H9 (cell line): ENCODE results near the gene NRP2. TPM values are rescaled to one million over a fixed set of nuclear protein-coding genes. Genes with fewer than 3 reads are reported as not detected.

Source experiments
- DNase-seq: peaks from one replicate; pipeline ENCODE4 v3.0.0-alpha.2; 2017
- H2AFZ ChIP-seq: one replicate; pipeline ENCODE4 v1.6.1; 2013; ENCODE audit warnings: mild to moderate bottlenecking, low read length, control low read depth, moderate library complexity
- H2AK5ac ChIP-seq: 2 replicates; pipeline ENCODE4 v1.6.1; 2013; ENCODE audit warnings: low read length, control low read depth, mixed read lengths; ENCODE audit not compliant: insufficient read length
- H2BK120ac ChIP-seq: one replicate; pipeline ENCODE4 v1.6.1; 2013; ENCODE audit warnings: low read depth, mild to moderate bottlenecking, low read length, control low read depth, inconsistent platforms; ENCODE audit not compliant: poor library complexity, severe bottlenecking
- H2BK12ac ChIP-seq: 2 replicates; pipeline ENCODE4 v1.6.1; 2013; ENCODE audit warnings: low read length, control low read depth, mixed read lengths, low read depth; ENCODE audit not compliant: insufficient read length
- H2BK15ac ChIP-seq: 2 replicates; pipeline ENCODE4 v1.6.1; 2013; ENCODE audit warnings: low read depth, low read length, control low read depth
- H2BK20ac ChIP-seq: one replicate; pipeline ENCODE4 v1.6.1; 2013; ENCODE audit warnings: low read depth, mild to moderate bottlenecking, low read length, control low read depth, inconsistent platforms; ENCODE audit not compliant: poor library complexity, severe bottlenecking
- H2BK5ac ChIP-seq: 2 replicates; pipeline ENCODE4 v1.6.1; 2013; ENCODE audit warnings: low read length, control low read depth, mixed read lengths; ENCODE audit not compliant: insufficient read length
- H3K14ac ChIP-seq: 2 replicates; pipeline ENCODE4 v1.6.1; 2013; ENCODE audit warnings: low read length, control low read depth; ENCODE audit not compliant: insufficient read depth
- H3K18ac ChIP-seq: 2 replicates; pipeline ENCODE4 v1.6.1; 2013; ENCODE audit warnings: low read depth, mild to moderate bottlenecking, mixed read lengths, low read length, control low read depth; ENCODE audit not compliant: insufficient read length
- H3K23ac ChIP-seq: 2 replicates; pipeline ENCODE4 v1.6.1; 2013; ENCODE audit warnings: low read length, control low read depth, mixed read lengths, low read depth; ENCODE audit not compliant: insufficient read length
- H3K23me2 ChIP-seq: 2 replicates; pipeline ENCODE4 v1.6.1; 2013; ENCODE audit warnings: low read depth, mild to moderate bottlenecking, mixed read lengths, low read length, control low read depth; ENCODE audit not compliant: insufficient read length, poor library complexity, severe bottlenecking
- H3K27ac ChIP-seq: 2 replicates; pipeline ENCODE4 v1.5.1; 2013; ENCODE audit warnings: low read length, control low read depth, mixed read lengths, low read depth; ENCODE audit not compliant: insufficient read length
- H3K27me3 ChIP-seq: 2 replicates; pipeline ENCODE4 v1.6.1; 2013; ENCODE audit warnings: low read length, control low read depth, inconsistent platforms; ENCODE audit not compliant: insufficient read depth
- H3K4ac ChIP-seq: 2 replicates; pipeline ENCODE4 v1.6.1; 2013; ENCODE audit warnings: low read depth, mild to moderate bottlenecking, control low read depth, inconsistent platforms, low read length, moderate library complexity
- H3K4me1 ChIP-seq: 2 replicates; pipeline ENCODE4 v1.6.1; 2013; ENCODE audit warnings: low read length, control low read depth, inconsistent platforms; ENCODE audit not compliant: insufficient read depth
- H3K4me2 ChIP-seq: 2 replicates; pipeline ENCODE4 v1.6.1; 2013; ENCODE audit warnings: low read length, control low read depth, mixed read lengths; ENCODE audit not compliant: insufficient read length, insufficient read depth
- H3K56ac ChIP-seq: 2 replicates; pipeline ENCODE4 v1.6.1; 2013; ENCODE audit warnings: low read depth, mild to moderate bottlenecking, mixed read lengths, low read length, control low read depth; ENCODE audit not compliant: insufficient read length
- H3K79me1 ChIP-seq: 2 replicates; pipeline ENCODE4 v1.6.1; 2013; ENCODE audit warnings: low read depth, mild to moderate bottlenecking, moderate library complexity, low read length, control low read depth, inconsistent platforms; ENCODE audit not compliant: insufficient read depth, poor library complexity, severe bottlenecking
- H3K79me2 ChIP-seq: 2 replicates; pipeline ENCODE4 v1.6.1; 2013; ENCODE audit warnings: low read length, control low read depth, inconsistent platforms; ENCODE audit not compliant: insufficient read depth
- H3K9ac ChIP-seq: 2 replicates; pipeline ENCODE4 v1.6.1; 2013; ENCODE audit warnings: low read length, control low read depth, mixed read lengths; ENCODE audit not compliant: insufficient read length; ENCODE audit errors: extremely low read depth
- H3K9me3 ChIP-seq: one replicate; pipeline ENCODE4 v1.6.1; 2013; ENCODE audit warnings: low read depth, low read length, inconsistent platforms; ENCODE audit not compliant: control insufficient read depth
- H3T11ph ChIP-seq: one replicate; pipeline ENCODE4 v1.6.1; 2013; ENCODE audit warnings: mild to moderate bottlenecking, low read length, control low read depth, inconsistent platforms
- H4K20me1 ChIP-seq: one replicate; pipeline ENCODE4 v1.6.1; 2013; ENCODE audit not compliant: control insufficient read depth, insufficient read length, insufficient read depth
- H4K5ac ChIP-seq: 2 replicates; pipeline ENCODE4 v1.6.1; 2013; ENCODE audit warnings: low read depth, mild to moderate bottlenecking, mixed read lengths, low read length, control low read depth; ENCODE audit not compliant: insufficient read length
- H4K8ac ChIP-seq: replicated peaks from 2 replicates; pipeline ENCODE4 v1.6.1; 2013; ENCODE audit warnings: low read length, control low read depth, mixed read lengths, low read depth; ENCODE audit not compliant: insufficient read length
- H4K91ac ChIP-seq: 2 replicates; pipeline ENCODE4 v1.6.1; 2013; ENCODE audit warnings: low read depth, mild to moderate bottlenecking, moderate library complexity, mixed read lengths, low read length, control low read depth; ENCODE audit not compliant: insufficient read length
- H3K27ac Mint-ChIP-seq, 3 experiments: 2 replicates in 2 of 3; 3 replicates in 1 of 3; pipeline ENCODE4 v1.8.0; 2020 to 2021; ENCODE audit warnings: mixed read lengths in 3 of 3, mild to moderate bottlenecking in 1 of 3, moderate library complexity in 1 of 3
- H3K27me3 Mint-ChIP-seq: 2 replicates; pipeline ENCODE4 v1.8.0; 2021; ENCODE audit warnings: low read depth, mild to moderate bottlenecking, moderate library complexity, mixed read lengths
- H3K36me3 Mint-ChIP-seq, 3 experiments: 2 replicates in 2 of 3; 3 replicates in 1 of 3; pipeline ENCODE4 v1.8.0; 2020 to 2021; ENCODE audit warnings: low read depth in 3 of 3, mixed read lengths in 3 of 3; ENCODE audit not compliant: insufficient read depth in 1 of 3
- H3K4me1 Mint-ChIP-seq, 2 experiments: 2 replicates each; pipeline ENCODE4 v1.8.0; 2020; ENCODE audit warnings: mixed read lengths in 2 of 2
- H3K4me3 Mint-ChIP-seq, 2 experiments: 2 replicates in 1 of 2; 3 replicates in 1 of 2; pipeline ENCODE4 v1.8.0; 2020 to 2021; ENCODE audit warnings: mild to moderate bottlenecking in 2 of 2, mixed read lengths in 2 of 2, moderate library complexity in 1 of 2
- H3K9me3 Mint-ChIP-seq, 2 experiments: 2 replicates in 1 of 2; 3 replicates in 1 of 2; pipeline ENCODE4 v1.8.0; 2020; ENCODE audit warnings: mild to moderate bottlenecking in 2 of 2, mixed read lengths in 2 of 2, moderate library complexity in 1 of 2
- WGBS: extraction: QIAGEN DNeasy Blood & Tissue Kit; methylation state at CpG from one replicate; pipeline ENCODE4 v1.1.7; 2013; ENCODE audit warnings: missing lambda C conversion rate, low lambda C conversion rate, mixed read lengths; ENCODE audit not compliant: insufficient read length; ENCODE audit errors: extremely low coverage; 5-methylcytosine and 5-hydroxymethylcytosine counted together
- total RNA-seq: library from RNA; stranded (reverse); gene quantifications from 2 replicates; pipeline ENCODE4 v1.2.1, GENCODE V29; 2021
- TF ChIP-seq, protein P1 (sequence below): fragments of 200-600 bp; sonication (generic); conservative IDR thresholded peaks from 3 replicates; pipeline ENCODE4 v1.8.0; 2021; ENCODE audit warnings: antibody characterized with exemption, mild to moderate bottlenecking

Gene NRP2
- total RNA-seq, 1 experiment from 2014 or later: 19.7 TPM

DNA sequence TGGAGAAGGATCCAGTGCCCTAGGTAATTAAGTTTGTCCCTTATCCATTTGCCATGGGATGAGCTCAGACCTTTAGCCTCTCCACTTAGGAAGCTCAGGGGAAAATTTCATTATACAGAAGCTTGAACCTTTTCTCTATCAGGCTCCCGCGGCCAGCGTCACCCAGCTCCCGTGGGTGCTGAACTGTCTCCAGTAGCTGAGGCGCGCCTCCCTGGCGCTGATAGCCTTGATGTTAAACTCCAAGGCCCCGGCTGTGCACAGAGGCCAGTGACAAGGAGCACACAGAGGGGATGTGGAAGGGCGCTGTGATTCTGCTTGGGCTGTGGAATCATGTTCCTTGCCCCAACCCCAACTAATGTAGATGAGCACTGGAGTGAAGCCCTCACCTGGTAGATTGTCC lies 50.8 kb downstream of the NRP2 start:
- Histone ChIP-seq H3K27ac (no peak overlapping the region), H3K56ac (no peak overlapping the region), H2BK20ac (no peak overlapping the region), H4K8ac (no peak overlapping the region), H3K14ac (peak overlapping the region; percentile 17), H3K79me1 (no peaks in the 10 kb centered on the region), H3K4me2 (no peak overlapping the region), H2BK120ac (no peak overlapping the region), H3K18ac (no peak overlapping the region), H2AFZ (no peak overlapping the region), H3K79me2 (no peaks in the 10 kb centered on the region), H4K5ac (no peak overlapping the region), H2BK12ac (no peak overlapping the region), H2BK5ac (no peak overlapping the region), H3K4me1 (peaks cover 7% of the 10 kb centered on the region; the same call in 1 of the 2 replicates), H4K91ac (no peak overlapping the region), H2BK15ac (no peak overlapping the region), H3T11ph (no peak overlapping the region), H3K23me2 (no peaks in the 10 kb centered on the region), H3K27me3 (no peaks in the 10 kb centered on the region), H3K9me3 (no peaks in the 10 kb centered on the region), H3K9ac (no peak overlapping the region), H3K23ac (no peak overlapping the region), H2AK5ac (no peak overlapping the region), H4K20me1 (no peaks in the 10 kb centered on the region), H3K4ac (no peak overlapping the region)
- WGBS: no CpG with 5 or more reads among the region's 9 CpGs
- no peaks in the 10 kb centered on the region for H3K9me3 Mint-ChIP-seq
- peaks cover 61 to 69% of the 10 kb centered on the region in 2 experiments for H3K4me1 Mint-ChIP-seq
- peak overlapping the region in 1 of 3 experiments; percentile 92; a peak in 2 of 7 replicates for H3K27ac Mint-ChIP-seq
- H3K36me3 Mint-ChIP-seq: peaks cover 11 to 22% (median 14%) of the 10 kb centered on the region in 3 experiments; a peak in 6 of 7 replicates
- TF ChIP-seq, protein P1, sequence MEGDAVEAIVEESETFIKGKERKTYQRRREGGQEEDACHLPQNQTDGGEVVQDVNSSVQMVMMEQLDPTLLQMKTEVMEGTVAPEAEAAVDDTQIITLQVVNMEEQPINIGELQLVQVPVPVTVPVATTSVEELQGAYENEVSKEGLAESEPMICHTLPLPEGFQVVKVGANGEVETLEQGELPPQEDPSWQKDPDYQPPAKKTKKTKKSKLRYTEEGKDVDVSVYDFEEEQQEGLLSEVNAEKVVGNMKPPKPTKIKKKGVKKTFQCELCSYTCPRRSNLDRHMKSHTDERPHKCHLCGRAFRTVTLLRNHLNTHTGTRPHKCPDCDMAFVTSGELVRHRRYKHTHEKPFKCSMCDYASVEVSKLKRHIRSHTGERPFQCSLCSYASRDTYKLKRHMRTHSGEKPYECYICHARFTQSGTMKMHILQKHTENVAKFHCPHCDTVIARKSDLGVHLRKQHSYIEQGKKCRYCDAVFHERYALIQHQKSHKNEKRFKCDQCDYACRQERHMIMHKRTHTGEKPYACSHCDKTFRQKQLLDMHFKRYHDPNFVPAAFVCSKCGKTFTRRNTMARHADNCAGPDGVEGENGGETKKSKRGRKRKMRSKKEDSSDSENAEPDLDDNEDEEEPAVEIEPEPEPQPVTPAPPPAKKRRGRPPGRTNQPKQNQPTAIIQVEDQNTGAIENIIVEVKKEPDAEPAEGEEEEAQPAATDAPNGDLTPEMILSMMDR: no peak
- H3K27me3 Mint-ChIP-seq: peaks cover 1% of the 10 kb centered on the region; the same call in 1 of the 2 replicates
- no peak for DNase-seq
- no peak overlapping the region for H3K4me3 Mint-ChIP-seq
